Measurements from ENCODE around the gene GALT. TPM values are rescaled to one million over a fixed set of nuclear protein-coding genes. Genes with fewer than 3 reads are reported as not detected.

Gene GALT
- total and polyA plus RNA-seq, 2 of the 13 experiments (the other 11 are each of a cell fraction or from before 2014, with no cell fraction given) = 40.4 to 46.3 TPM

- TF ChIP-seq ZNF512B (CRISPR knock-in tag; IDR thresholded peaks at IDR 0.05; ENCODE audit: borderline replicate concordance) = no peak
- TF ChIP-seq ATM (IDR thresholded peaks at IDR 0.05; ENCODE audit: borderline replicate concordance) = no peak
- TF ChIP-seq NFE2L1 (CRISPR knock-in tag; IDR thresholded peaks at IDR 0.05; ENCODE audit: borderline replicate concordance) = no peak
- TF ChIP-seq NR1H2 (CRISPR knock-in tag; IDR thresholded peaks at IDR 0.05; ENCODE audit: borderline replicate concordance, low read depth) = no peak
- peak; percentile 71 for TF ChIP-seq HDAC1 (CRISPR knock-in tag; IDR thresholded peaks at IDR 0.05)
- no peak for TF ChIP-seq ZEB1 (IDR thresholded peaks at IDR 0.05; ENCODE audit: insufficient replicate concordance, low read depth)
- no peak for TF ChIP-seq RBAK (CRISPR knock-in tag; IDR thresholded peaks at IDR 0.05)
- TF ChIP-seq ZSCAN9 (CRISPR knock-in tag; IDR thresholded peaks at IDR 0.05; ENCODE audit: borderline replicate concordance) = no peak
- TF ChIP-seq EEA1 (CRISPR knock-in tag; IDR thresholded peaks at IDR 0.05; ENCODE audit: borderline replicate concordance) = no peak
- TF ChIP-seq ZNF629 (CRISPR knock-in tag; conservative IDR thresholded peaks at IDR 0.05) = 0 out of 2 replicates have a peak, but pooled peaks have one; percentile 25
- TF ChIP-seq KDM4B (CRISPR knock-in tag; IDR thresholded peaks at IDR 0.05) = no peak
- no peak for TF ChIP-seq NFAT5 (CRISPR knock-in tag; IDR thresholded peaks at IDR 0.05)
- TF ChIP-seq TAF1 (CRISPR knock-in tag; IDR thresholded peaks at IDR 0.05) = peak; percentile 56
- no peak for TF ChIP-seq ZNF674 (CRISPR knock-in tag; IDR thresholded peaks at IDR 0.05; ENCODE audit: low read depth)
- TF ChIP-seq ZNF576 (CRISPR knock-in tag; IDR thresholded peaks at IDR 0.05) = no peak
- no peak for TF ChIP-seq RELA (CRISPR knock-in tag; IDR thresholded peaks at IDR 0.05)
- TF ChIP-seq, protein P1, sequence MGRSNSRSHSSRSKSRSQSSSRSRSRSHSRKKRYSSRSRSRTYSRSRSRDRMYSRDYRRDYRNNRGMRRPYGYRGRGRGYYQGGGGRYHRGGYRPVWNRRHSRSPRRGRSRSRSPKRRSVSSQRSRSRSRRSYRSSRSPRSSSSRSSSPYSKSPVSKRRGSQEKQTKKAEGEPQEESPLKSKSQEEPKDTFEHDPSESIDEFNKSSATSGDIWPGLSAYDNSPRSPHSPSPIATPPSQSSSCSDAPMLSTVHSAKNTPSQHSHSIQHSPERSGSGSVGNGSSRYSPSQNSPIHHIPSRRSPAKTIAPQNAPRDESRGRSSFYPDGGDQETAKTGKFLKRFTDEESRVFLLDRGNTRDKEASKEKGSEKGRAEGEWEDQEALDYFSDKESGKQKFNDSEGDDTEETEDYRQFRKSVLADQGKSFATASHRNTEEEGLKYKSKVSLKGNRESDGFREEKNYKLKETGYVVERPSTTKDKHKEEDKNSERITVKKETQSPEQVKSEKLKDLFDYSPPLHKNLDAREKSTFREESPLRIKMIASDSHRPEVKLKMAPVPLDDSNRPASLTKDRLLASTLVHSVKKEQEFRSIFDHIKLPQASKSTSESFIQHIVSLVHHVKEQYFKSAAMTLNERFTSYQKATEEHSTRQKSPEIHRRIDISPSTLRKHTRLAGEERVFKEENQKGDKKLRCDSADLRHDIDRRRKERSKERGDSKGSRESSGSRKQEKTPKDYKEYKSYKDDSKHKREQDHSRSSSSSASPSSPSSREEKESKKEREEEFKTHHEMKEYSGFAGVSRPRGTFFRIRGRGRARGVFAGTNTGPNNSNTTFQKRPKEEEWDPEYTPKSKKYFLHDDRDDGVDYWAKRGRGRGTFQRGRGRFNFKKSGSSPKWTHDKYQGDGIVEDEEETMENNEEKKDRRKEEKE (IDR thresholded peaks at IDR 0.05) = no peak
- no peak for TF ChIP-seq SOX13 (IDR thresholded peaks at IDR 0.05)
- no peak; a peak in 2 of 4 replicates for TF ChIP-seq SOX13 (CRISPR knock-in tag; conservative IDR thresholded peaks at IDR 0.05 in 1 of 2, IDR thresholded peaks at IDR 0.05 in 1 of 2)
Observed at GRCh38 chr9:34651876-34652601, 5.6 kb downstream of the GALT start, which contains the start of gene IL11RA (continued).

All from HepG2 (cell line).